Urothelium cell line (cell line): ENCODE data around the gene SGCG.
"Not testable (repeated sequence)": the region's sequence is repeated elsewhere in the genome, so short reads cannot be mapped to it uniquely, and the experiment has no call there.

ENCODE experiments used
- DNase-seq: peaks from one replicate; pipeline ENCODE4 v3.0.0; 2011; ENCODE audit warnings: low spot score, mixed read lengths
- FAIRE-seq: peaks from 2 replicates; lab custom pipeline; 2011; peaks lifted over from hg19 to GRCh38; lab: Jason Lieb, UNC

SGCG gene

DNA sequence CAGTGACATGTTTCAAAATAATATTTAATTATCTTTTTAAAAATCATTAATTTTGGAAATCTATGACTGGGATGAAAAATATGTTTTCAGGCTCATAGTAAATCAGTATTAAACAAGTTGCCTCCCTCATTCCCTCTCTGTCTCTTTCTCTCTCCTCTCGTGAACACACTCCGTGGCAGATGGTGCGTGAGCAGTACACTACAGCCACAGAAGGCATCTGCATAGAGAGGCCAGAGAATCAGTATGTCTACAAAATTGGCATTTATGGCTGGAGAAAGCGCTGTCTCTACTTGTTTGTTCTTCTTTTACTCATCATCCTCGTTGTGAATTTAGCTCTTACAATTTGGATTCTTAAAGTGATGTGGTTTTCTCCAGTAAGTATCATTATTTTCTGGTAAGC is 22.7 kb downstream of the SGCG start:
- DNase-seq = no peak
- no peak for FAIRE-seq

DNA sequence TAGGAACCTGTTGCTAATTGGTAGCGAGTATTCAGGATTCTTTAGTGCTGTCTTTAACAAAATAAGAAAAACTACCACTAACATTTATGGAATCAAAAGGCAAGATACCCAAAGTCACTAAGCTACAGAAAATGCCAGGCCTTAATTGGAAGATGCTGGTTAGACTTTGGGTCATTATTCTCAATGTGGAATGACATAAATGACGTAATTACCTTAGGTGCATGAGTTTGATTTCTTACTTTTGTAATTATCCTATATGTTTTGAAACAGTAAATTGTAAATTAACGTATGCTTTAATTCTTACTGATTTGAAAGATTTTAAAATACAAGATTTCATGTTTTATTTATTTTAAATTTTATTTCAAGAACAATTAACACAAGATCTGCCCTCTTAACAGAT is 25.0 kb downstream of the SGCG start:
- DNase-seq (no peak), FAIRE-seq (no peak)

DNA sequence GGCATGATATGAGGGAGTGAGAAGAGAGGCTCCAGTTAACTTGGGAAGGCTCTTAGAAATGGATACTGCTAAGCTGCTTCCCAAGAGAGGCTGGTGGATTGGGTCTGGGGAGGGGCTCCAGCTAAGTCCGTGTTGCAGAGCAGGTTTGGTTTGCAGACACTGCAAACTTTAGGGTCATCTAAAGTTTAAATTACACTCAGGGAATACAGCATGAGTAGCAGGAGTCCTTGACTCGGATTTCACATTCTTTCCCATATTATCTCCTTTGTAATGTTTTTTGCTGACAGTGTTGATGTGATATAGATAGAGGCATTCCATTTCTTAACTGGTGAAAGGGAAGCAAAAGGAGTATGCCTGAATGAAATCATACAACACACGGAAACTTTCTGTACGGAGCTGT is 31.9 kb downstream of the SGCG start:
- FAIRE-seq = no peak
- DNase-seq = no peak

DNA sequence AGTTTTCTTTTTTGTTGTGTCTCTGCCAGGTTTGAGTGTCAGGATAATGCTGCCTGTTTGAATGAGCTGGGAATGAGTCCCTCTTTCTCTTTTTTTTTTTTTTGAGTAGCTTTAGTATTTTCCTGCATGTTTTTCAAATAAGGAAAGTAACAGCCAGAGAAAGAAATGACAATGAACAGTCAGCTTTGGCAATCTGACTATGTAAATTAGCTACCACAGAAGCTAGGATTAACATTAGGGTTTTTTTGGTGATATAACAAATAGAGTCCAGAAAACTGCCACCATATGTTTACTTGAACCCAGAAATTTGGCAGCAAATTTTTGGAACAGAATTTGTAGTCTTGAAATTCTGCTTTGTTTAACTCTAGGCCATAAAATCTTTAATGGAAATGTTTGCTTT is 50.5 kb downstream of the SGCG start:
- no peak for DNase-seq

DNA sequence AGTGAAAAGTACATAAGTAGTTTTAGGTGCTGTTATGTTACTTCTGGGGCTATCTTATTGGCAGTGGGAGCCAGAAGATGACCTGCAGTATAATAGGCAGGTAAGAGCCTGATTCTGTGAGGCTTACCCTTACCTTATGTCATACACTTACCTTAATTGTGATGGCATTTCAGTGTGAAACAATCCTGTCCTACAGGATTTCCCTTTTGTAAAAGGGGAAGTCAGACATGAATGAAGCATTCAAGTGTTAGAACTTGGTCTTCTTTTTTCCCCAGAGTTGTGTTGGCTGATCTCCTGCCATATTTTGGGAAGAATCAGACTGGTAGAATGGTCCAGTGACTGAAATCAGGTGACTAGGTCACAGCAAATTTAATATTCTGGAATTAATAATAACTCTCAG is 55.2 kb downstream of the SGCG start:
- DNase-seq (no peak), FAIRE-seq (no peak)

More for the DNA sequence above, 50.5 kb downstream of the SGCG start:
- FAIRE-seq = no peak

DNA sequence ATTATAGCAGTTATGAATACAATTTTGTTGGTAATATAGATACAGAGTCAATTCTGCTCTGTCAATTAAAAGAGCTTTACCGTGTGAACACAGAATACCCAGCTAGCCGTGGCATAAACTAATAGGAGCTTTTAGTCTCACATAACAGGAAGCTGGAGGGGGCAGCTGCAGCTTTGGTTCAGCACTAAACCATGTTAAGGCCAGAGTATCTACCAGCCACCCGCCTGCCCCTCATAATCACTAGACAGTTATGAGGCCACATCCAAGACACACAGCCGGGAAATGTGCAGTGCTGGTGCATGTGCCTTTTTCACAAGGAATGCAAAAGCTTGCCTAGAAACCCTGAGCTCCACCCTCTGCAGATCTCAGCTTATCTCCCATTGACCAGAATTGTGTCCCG is 62.3 kb downstream of the SGCG start:
- no peak for FAIRE-seq
- no peak for DNase-seq

DNA sequence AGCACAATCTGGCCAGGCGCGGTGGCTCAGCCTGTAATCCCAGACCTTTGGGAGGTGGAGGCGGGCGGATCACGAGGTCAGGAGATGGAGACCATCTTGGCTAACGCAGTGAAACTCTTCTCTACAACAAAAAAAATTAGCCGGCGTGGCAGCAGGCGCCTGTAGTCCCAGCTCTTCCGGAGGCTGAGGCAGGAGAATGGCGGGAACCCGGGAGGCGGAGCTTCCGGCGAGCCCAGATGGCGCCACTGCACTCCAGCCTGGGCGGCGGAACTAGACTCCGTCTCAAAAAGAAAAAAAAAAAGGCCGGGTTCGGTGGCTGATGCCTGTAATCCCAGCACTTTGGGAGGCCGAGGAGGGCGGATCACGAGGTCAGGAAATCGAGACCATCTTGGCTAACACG is 67.6 kb downstream of the SGCG start:
- FAIRE-seq = not testable (repeated sequence)

DNA sequence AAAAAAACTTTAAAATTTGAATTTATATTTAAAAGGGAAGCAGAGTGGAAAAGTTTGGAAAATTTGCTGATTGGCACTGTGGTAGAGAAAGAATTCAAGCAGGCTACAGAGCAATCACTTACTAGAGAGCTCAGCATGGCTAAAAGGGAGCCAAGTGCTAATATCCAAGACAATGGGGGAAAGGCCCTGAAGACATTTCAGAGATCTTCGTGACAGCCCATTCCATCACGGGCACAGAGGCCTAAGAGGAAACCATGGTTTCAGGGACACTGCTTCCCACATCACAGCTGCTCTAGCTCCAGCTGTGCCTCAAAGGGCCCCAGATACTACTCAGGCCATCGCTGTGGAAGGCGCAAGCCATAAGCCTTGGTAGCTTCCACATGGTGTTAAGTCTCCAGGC is 73.7 kb downstream of the SGCG start:
- DNase-seq (no peak), FAIRE-seq (no peak)

More for the DNA sequence above, 67.6 kb downstream of the SGCG start:
- not testable (repeated sequence) for DNase-seq

DNA sequence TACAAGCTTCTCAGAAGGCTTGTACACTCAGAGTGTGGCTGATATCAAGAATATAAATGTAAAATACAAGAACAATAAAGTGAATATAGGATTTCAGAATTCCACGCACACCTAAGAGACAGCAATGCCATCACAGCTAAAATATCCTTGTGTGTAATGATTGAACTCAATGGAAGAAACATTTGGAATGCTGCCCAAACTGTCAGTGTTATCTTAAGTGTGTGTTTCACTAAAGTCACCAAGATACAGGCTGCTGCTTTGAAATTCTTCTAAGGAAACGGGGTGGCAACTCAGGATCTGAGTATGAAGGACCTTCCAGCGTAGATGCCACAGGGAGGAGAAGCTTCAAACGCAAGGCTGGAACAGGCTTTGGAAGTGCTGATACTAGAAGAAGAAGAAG is 86.8 kb downstream of the SGCG start:
- DNase-seq = no peak
- no peak for FAIRE-seq

DNA sequence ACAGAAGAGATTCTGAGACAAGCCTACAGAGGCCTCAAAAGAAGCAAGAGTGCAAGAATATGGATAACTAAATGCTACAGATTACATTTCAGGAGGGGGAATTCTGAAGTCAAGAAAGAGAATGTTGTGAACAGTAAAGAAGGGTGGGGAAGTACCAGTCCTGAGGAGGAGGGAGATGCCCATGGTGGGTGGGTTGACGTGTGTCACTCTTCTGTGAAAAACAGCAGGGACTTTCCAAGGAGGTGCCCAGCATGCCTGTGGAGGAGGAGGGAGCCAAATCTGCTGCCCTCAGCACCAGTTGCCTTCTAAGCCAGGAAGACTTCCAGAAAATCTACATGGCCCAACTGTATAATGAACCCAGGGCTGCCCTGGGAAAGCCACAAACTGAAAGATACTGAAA is 87.7 kb downstream of the SGCG start:
- FAIRE-seq (no peak), DNase-seq (no peak)

DNA sequence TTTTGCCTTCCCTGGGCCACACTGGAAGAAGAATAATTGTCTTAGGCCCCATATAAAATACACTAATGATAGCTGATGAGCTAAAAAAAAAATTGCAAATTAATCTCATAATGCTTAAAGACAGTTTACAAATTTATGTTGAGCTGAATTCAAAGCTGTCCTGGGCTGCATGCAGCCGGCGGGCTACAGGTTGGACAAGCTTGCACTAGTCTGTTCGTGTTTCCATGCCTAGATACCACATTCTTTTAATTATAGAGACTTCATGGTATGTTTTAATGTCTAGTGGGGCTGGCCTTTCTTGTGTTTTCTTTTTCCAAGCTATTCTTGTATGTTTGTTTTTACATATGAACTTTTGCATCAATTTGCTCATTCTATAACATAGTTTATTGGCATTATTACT is 90.6 kb downstream of the SGCG start:
- DNase-seq (no peak), FAIRE-seq (no peak)

DNA sequence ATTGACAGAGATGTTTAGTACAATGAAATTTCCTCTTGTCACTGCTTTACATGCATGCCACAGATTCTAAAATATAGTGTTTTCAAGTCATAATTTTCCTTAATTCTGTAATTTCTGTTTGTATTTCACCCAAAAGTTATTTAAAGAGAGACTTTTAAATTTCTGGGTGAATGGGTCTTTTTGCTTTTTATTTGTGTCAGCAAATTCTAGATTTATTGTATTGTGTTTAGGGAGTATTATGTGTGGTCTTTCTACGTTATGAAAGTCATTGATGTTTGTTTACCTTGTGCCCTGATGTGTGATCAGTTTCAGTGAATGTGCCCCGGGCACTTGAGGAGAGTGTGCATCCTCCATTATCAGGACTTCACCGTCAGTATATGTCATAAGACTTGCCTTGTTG is 92.7 kb downstream of the SGCG start:
- DNase-seq (no peak), FAIRE-seq (no peak)

DNA sequence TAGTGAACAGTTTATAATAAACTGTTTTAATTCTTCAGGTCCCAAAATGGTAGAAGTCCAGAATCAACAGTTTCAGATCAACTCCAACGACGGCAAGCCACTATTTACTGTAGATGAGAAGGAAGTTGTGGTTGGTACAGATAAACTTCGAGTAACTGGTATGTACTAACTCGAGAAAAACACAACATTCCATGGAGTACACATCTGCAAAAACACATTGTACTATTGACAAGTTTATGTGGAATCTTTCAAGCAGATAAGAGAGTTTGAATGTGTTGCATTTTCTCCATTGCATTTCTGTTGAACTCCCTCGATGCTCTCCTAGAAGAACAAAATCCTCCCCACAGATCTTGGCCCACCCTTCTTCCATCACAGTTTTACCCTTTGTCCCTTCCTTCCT is 98.5 kb downstream of the SGCG start:
- DNase-seq = no peak
- no peak for FAIRE-seq

DNA sequence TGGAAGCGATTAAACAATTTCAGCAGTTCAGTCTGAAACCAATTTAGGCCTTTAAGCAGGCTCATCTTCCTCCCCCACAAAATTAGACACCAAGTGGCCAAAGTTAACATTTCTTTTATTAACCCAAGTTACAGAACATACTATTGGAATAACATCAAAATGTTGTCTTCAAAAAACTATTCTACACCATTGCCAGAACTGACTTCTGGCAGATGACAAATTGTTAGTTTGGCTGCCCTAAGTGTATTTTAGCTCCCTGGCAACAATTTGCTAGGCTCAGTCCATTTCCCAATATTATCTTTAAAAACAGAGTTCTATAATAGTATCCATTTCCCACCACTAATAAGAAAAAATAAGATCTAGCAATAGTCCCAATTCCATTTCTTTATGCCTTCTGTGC is 107.8 kb downstream of the SGCG start:
- FAIRE-seq (no peak), DNase-seq (no peak)

DNA sequence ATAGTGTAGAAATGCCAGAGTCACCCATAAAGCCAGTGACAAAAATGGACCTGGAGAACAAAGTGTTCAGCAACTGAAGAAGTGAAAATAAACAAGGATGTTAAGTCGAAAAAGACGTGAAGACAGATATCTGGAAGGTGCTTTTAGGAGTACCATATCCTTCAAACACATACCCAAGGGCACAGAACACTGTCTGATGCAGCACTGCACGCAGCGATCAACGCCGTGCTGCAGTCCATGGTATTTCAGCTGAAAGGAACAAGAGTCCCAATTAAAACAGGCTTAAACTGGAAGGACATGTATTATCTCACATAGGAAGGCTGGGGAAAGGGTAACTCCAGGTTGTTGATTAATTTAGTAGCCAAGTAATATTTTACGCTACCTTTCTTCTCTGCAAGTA is 108.2 kb downstream of the SGCG start:
- no peak for FAIRE-seq

DNA sequence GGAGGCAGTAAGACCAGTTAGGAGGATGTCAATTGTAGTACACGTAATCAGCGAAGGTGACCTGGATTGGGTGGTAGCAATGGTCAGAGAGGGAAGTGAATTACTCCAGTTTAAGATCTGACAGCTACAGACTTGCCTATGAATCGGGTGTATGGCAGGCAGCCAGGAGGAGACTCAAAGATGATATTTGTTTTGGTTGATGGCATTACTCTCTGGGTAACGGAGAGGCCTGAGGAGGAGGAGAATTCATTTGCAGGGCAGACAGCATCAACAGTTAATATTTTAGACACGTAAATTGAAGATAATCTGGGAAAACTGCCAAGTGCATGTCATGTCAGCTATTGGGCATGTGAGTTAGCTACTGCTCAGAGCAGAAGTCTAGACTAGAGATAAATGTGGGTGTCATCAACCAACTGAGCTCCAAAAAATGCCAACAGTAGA is 109.2 kb downstream of the SGCG start:
- FAIRE-seq (no peak), DNase-seq (peak; percentile 13)

More for the DNA sequence above, 108.2 kb downstream of the SGCG start:
- no peak for DNase-seq

DNA sequence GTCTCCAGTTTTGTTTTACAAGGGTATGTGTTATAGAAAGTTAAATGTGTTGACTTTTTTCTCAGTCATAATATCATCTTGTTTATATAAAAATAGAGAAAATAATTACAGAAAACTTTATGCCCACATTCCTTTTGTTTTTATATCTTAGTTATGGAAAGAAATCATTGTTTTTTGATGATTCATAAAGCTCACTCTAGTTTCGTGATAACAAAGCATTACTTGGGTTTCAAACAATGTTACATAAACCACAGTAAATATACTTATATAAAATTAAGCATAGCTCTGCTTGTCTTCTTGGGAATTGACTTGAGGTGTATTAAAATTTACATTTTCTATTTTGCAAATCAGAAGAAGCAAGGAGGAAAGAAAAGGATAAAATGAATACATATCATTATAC is 111.8 kb downstream of the SGCG start:
- FAIRE-seq (no peak), DNase-seq (no peak)

DNA sequence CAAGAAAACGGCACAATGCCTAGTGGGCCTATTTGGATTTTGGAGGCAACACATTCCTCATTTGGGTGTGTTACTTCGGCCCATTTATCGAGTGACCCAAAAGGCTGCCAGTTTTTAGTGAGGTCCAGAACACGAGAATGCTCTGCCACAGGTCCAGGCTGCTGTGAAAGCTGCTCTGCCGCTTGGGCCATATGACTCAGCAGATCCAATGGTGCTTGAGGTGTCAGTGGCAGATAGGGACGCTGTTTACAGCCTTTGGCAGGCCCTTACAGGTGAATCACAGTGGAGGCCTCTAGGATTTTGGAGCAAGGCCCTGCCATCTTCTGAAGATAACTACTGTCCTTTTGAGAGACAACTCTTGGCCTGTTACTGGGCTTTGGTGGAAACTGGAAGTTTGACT is 134.1 kb downstream of the SGCG start:
- FAIRE-seq, DNase-seq: not testable (repeated sequence)

DNA sequence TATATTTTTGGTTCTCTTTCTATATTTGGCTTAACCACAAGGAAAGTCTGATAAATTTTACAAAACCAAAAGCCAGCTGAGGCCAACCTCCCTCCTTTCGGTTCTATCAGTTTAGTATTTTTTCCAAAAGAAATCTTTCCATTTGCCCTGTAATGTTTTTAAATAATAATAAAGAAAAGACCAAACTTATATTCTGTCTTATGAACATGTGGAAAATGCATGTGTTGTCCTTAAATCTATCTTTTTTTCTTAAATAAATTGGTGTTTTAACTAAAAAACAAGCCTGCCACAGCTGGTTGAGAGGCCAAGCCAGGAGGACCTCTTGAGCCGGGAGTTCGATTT is 139.1 kb downstream of the SGCG start:
- FAIRE-seq = no peak
- no peak for DNase-seq

DNA sequence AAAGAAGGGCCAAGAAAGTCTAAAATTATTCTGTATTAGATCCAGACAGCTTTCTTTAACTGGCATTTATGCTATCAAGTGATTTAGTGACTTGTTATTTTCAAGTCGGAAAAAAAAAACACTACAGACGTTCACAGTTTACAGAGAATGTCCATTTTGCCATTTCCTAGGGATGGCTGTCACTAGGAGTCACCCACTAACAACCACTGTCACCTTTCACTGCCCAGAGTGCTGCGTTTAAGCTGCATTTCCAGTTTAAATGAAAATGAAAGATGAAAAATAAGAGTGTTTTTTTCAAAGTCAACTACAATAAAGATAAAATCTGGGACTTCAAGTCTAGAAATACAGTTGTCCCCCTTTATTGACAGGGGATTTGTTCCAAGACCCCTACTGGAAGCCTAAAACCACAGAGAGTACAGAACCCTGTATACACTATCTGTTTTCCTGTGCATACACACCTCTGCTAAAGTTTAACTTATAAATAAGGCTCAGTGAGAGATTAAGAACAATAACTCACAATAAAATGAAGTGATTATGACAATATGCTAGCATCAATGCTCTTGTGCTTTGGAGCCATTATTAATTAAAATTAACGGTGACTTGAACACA is 140.3 kb downstream of the SGCG start:
- FAIRE-seq (no peak), DNase-seq (no peak)

DNA sequence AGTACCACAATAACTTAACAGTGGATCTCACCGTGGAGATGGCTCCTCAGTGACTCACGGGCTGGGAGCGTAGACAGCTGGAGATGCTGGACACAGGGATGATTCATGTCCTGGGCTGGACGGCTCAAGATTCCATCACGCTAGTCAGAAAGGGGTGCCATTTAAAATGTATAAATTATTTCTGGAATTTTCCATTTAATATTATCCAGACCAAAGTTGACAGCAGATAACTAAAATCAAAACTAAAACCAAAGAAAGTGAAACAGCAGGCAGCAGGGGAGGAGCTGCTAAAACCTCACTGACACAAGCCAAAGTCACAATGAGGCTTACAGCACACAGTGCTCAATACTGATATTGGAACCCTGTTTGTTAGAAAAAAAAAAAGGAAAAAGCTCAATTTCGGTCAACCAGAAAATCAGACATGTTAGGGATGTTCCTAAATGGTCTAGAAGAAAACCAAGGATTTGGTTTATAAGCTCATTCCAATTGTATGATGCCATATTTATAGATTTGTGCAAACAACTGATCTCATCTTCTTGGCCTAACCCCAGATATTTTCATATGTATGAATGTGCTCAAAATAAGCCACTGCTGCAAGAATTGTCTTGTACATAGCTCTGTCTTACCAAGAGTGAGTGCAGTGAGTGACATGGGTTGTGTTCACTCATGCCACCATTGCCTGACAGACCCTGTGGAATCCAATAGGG is 140.9 kb downstream of the SGCG start:
- FAIRE-seq (no peak), DNase-seq (peak; percentile 71)

DNA sequence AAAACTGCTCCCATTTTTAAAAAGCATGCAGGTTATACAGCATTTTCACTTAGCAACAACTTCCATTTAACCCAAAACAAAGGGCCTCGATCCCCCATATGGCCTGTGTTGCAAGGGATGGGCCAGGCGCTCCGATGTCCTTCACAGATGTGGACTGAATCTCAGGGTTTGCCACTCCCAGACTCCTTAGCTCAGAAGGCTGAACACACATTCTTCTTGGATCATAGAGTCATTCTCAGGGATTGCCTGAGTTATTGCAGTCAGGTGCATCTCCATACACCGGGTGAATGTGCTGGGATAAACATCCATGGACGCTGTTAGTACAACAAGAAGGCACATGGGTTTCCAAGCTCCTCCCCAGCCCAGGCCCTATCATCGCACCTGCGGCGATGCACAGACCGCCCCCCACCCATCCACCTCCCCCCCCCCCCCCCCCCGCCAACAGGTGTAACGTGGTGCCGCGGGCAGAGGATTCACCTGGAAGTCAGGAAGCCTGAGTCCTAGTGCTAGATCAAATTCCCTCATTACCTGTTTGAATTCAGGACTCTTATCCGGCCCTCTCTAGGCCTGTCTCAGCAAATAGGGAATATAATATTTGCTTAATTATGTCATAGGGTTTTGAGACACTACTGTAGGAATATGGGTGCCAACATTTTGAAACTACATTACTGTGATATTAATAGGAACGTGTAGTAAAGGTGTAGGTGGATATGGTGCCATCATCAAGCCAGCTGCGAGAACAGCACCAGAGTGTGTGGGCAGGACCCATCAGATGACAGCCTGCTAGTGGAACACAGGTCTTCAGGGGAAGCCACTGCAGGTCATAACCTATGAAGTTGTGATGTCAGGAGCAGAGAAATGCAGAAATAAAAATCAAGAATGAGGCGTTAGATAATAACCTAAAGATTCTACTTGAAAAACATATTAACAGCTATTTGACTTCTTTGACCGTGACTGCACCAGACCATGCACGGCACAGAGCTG is 141.9 kb downstream of the SGCG start:
- no peak for FAIRE-seq

More for the DNA sequence above, 141.9 kb downstream of the SGCG start:
- DNase-seq = no peak
